Measurements from ENCODE around the gene ETF1. TPM values are rescaled to one million over a fixed set of nuclear protein-coding genes. Genes with fewer than 3 reads are reported as not detected.
A peak's percentile ranks its signal among the peaks of the same experiment; 100 is the strongest.

Gene ETF1
- total RNA-seq, 1 experiment from 2014 or later, result 179 TPM

DNA sequence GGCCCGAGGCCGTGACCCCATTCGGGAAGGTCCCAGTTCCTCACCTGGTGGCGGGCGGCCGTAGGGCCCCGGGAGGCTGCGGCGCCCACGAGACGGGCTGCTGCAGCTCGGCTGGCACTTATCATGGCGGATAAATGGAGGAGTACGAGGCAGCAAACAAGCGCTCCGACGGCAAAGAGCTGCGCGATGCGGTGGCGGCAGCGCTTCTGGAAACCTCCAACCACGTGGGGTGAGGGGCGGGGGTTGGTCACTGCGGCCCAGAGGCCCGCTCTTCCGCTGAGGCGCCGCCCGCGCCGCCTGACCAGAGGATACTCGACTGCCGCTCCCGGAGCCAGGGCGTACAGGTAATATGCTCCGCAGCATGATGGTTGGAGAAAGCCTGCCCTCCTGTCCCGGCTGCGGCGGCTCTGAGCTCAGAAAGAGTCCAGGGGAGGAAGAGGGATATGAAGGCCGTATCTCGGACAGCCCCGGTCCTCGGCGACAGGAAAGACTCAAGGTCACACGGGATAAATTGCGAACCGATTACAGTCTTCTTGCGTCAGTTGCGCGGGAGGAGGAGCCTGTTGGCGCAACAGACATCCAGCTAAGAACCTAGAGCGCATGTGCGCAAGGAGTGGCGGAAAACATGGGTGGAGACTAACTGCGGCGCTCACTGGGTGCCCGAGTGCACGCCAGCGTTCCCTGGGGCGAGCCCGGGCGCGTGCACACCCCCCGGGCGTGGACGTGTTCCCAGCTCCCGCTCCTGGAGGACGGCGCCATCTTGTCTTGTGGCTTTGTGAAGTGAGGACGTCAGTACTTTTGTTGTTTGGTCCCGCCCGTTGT, 32.4 kb upstream of the ETF1 start, which contains the start of gene HSPA9:
Gene HSPA9, minus strand, starts transcription at position 208 of the 822 bp plus-strand sequence. Its CDS starts 83 bp downstream, at position 125.
- no peaks in the 10 kb centered on the region for H3K9me3 ChIP-seq
- intact Hi-C loops (cut with micrococcal nuclease; ENCODE audit: unreplicated experiment), result loop anchor here (5.0 to 10.0 kb wide), 2 partner anchors 57 to 179 kb away; partner anchors contain the start of gene CTNNA1
- Mint-ChIP-seq H3K27me3 (ENCODE audit: insufficient read depth, unreplicated experiment) (no peaks in the 10 kb centered on the region), H3K27ac (ENCODE audit: unreplicated experiment) (peak within 1 kb of the TSS; percentile 99), H3K9me3 (ENCODE audit: unreplicated experiment) (no peaks in the 10 kb centered on the region), H3K36me3 (ENCODE audit: insufficient read depth, unreplicated experiment) (peaks cover 57% of the 10 kb centered on the region), H3K4me1 (ENCODE audit: low read depth, unreplicated experiment) (peaks cover 6% of the 10 kb centered on the region), H3K4me3 (ENCODE audit: unreplicated experiment) (peak within 1 kb of the TSS; percentile 99)
- POLR2A ChIA-PET, result interaction anchor here (0.5 to 1.9 kb wide), 19 partner anchors 15 to 718 kb away, joined by 3 to 18 read pairs (median 4); partner anchors contain the start of genes CDC23, EGR1, ETF1 and MATR3
- H3K4me1 ChIP-seq, result peaks cover 11% of the 10 kb centered on the region
- DNase-seq, result peak; percentile 98 to 99
- BruUV-seq (replicated peaks), result no TSS peak
- H3K36me3 ChIP-seq (ENCODE audit: control insufficient read depth, insufficient read depth, low read length), result peaks cover 8% of the 10 kb centered on the region
- no peaks in the 10 kb centered on the region for H3K27me3 ChIP-seq (replicated peaks; ENCODE audit: control insufficient read depth, insufficient read depth, low read length)
- peak within 1 kb of the TSS; percentile 93 for H3K4me3 ChIP-seq (ENCODE audit: low read depth, low read length)
- CTCF ChIA-PET, result interaction anchor here (0.9 to 1.4 kb wide), 5 partner anchors 11 to 223 kb away, joined by 3 to 8 read pairs (median 4); partner anchors contain the start of genes ETF1 and KDM3B
- TF ChIP-seq, protein P1, sequence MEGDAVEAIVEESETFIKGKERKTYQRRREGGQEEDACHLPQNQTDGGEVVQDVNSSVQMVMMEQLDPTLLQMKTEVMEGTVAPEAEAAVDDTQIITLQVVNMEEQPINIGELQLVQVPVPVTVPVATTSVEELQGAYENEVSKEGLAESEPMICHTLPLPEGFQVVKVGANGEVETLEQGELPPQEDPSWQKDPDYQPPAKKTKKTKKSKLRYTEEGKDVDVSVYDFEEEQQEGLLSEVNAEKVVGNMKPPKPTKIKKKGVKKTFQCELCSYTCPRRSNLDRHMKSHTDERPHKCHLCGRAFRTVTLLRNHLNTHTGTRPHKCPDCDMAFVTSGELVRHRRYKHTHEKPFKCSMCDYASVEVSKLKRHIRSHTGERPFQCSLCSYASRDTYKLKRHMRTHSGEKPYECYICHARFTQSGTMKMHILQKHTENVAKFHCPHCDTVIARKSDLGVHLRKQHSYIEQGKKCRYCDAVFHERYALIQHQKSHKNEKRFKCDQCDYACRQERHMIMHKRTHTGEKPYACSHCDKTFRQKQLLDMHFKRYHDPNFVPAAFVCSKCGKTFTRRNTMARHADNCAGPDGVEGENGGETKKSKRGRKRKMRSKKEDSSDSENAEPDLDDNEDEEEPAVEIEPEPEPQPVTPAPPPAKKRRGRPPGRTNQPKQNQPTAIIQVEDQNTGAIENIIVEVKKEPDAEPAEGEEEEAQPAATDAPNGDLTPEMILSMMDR (IDR thresholded peaks at IDR 0.05; ENCODE audit: insufficient read depth in 1 of 2, low read depth in 1 of 2, low read length in 1 of 2, severe bottlenecking in 1 of 2, unreplicated experiment in 1 of 2), result peak in 1 of 2 experiments; percentile 12

DNA sequence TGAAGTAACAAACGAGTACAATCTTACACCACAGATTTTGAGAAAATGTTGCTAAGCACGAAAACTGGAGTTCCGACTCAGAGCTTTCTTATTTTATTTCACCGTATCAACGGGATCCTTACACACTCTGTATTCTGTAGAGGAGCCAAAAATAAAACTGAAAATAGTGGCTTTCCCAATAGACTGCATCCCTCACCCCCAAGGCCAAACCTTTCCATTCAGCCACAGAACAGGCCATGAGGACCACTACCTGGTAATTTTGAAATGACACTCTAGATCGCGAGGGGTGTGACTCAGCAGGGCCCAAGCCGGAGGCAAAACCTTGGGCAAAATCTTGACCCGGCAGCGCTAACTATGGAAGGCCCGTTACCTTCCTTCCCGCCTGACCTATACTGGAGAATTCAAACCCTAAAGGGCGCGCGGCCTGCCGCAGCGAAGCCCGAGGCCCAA, 31.7 kb upstream of the ETF1 start:
- H3K27ac Mint-ChIP-seq (ENCODE audit: unreplicated experiment), result peak overlapping the region; percentile 99
- BruUV-seq (replicated peaks), result no TSS peak
- peaks cover 6% of the 10 kb centered on the region for H3K4me1 Mint-ChIP-seq (ENCODE audit: low read depth, unreplicated experiment)
- intact Hi-C loops (cut with micrococcal nuclease; ENCODE audit: unreplicated experiment), result loop anchor here (5.0 to 10.0 kb wide), 2 partner anchors 58 to 180 kb away; partner anchors contain the start of gene CTNNA1
- peak overlapping the region; percentile 93 for H3K4me3 ChIP-seq (ENCODE audit: low read depth, low read length)
- peaks cover 64% of the 10 kb centered on the region for H3K36me3 Mint-ChIP-seq (ENCODE audit: insufficient read depth, unreplicated experiment)
- no peaks in the 10 kb centered on the region for H3K27me3 ChIP-seq (replicated peaks; ENCODE audit: control insufficient read depth, insufficient read depth, low read length)
- peaks cover 11% of the 10 kb centered on the region for H3K36me3 ChIP-seq (ENCODE audit: control insufficient read depth, insufficient read depth, low read length)
- POLR2A ChIA-PET, result interaction anchor here (0.5 to 1.9 kb wide), 8 partner anchors 19 to 623 kb away, joined by 3 to 9 read pairs (median 6); partner anchors contain the start of genes EGR1 and SIL1
- TF ChIP-seq, protein P1 (IDR thresholded peaks at IDR 0.05; ENCODE audit: insufficient read depth in 1 of 2, low read depth in 1 of 2, low read length in 1 of 2, severe bottlenecking in 1 of 2, unreplicated experiment in 1 of 2), result no peak
- no peaks in the 10 kb centered on the region for H3K27me3 Mint-ChIP-seq (ENCODE audit: insufficient read depth, unreplicated experiment)
- H3K9me3 Mint-ChIP-seq (ENCODE audit: unreplicated experiment), result no peaks in the 10 kb centered on the region
- H3K4me3 Mint-ChIP-seq (ENCODE audit: unreplicated experiment), result peak overlapping the region; percentile 99
- CTCF ChIA-PET, result no interaction called here
- H3K4me1 ChIP-seq, result peaks cover 11% of the 10 kb centered on the region
- no peaks in the 10 kb centered on the region for H3K9me3 ChIP-seq
- no peak for DNase-seq

DNA sequence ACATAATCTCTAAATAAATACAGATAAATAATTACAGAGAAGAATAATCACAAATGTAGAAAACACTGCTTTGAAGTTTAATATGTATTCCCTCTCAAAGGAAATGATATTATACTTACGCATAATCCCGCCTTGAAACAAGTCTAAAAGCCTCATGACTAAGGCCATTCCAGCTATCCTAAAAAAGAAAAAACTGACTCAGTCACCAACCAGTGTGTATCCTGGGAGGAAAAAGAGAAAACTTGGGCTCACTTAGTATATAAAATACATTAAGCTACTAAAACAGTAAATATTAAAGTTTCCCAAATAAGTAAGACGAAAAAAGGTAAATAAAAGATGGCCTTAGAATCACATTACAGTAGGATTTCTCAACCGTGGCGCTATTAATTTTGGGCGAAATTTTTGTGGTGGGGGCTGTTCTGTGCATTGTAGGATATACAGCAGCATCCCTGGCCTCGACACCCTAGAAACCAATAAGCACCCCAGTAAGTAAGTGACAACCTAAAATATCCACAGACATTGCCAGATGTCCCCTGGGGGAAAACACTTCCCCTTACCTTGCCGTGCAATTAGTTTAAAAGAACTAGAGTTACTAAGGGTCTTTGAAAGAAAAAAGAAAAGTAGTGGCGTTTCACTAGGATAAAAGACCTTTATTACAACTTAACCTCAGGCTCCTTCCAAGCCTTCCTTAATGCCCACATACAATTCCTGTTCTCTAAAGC, 31.1 kb upstream of the ETF1 start:
- intact Hi-C loops (cut with micrococcal nuclease; ENCODE audit: unreplicated experiment), result loop anchor here (10.0 kb wide), 1 partner anchor 181 kb away; the partner anchor contains the start of gene CTNNA1
- no peaks in the 10 kb centered on the region for H3K9me3 ChIP-seq

More for the DNA sequence above, 31.1 kb upstream of the ETF1 start:
- ChIA-PET POLR2A (no interaction called here), CTCF (no interaction called here)
- peaks cover 11% of the 10 kb centered on the region for H3K36me3 ChIP-seq (ENCODE audit: control insufficient read depth, insufficient read depth, low read length)
- H3K4me3 Mint-ChIP-seq (ENCODE audit: unreplicated experiment), result peak overlapping the region; percentile 99
- H3K4me1 ChIP-seq, result peaks cover 11% of the 10 kb centered on the region
- H3K4me1 Mint-ChIP-seq (ENCODE audit: low read depth, unreplicated experiment), result peaks cover 6% of the 10 kb centered on the region
- no peak for DNase-seq
- no peaks in the 10 kb centered on the region for H3K27me3 Mint-ChIP-seq (ENCODE audit: insufficient read depth, unreplicated experiment)
- no peaks in the 10 kb centered on the region for H3K27me3 ChIP-seq (replicated peaks; ENCODE audit: control insufficient read depth, insufficient read depth, low read length)
- peak overlapping the region; percentile 93 for H3K4me3 ChIP-seq (ENCODE audit: low read depth, low read length)
- TF ChIP-seq, protein P1 (IDR thresholded peaks at IDR 0.05; ENCODE audit: insufficient read depth in 1 of 2, low read depth in 1 of 2, low read length in 1 of 2, severe bottlenecking in 1 of 2, unreplicated experiment in 1 of 2), result no peak
- H3K36me3 Mint-ChIP-seq (ENCODE audit: insufficient read depth, unreplicated experiment), result peaks cover 70% of the 10 kb centered on the region
- no peaks in the 10 kb centered on the region for H3K9me3 Mint-ChIP-seq (ENCODE audit: unreplicated experiment)
- BruUV-seq (replicated peaks), result no TSS peak
- H3K27ac Mint-ChIP-seq (ENCODE audit: unreplicated experiment), result peak overlapping the region; percentile 99

Data from Caco-2 (cell line).